Activated naive CD4-positive, alpha-beta T cell (primary cell): ENCODE measurements around the gene LAIR1.
"Not testable (repeated sequence)": the region's sequence is repeated elsewhere in the genome, so short reads cannot be mapped to it uniquely, and the experiment has no call there.

ENCODE experiments used
- DNase-seq, 4 experiments: peaks; one replicate each; lab custom pipeline; 2025; lab: John Stamatoyannopoulos, UW

Gene LAIR1

DNA sequence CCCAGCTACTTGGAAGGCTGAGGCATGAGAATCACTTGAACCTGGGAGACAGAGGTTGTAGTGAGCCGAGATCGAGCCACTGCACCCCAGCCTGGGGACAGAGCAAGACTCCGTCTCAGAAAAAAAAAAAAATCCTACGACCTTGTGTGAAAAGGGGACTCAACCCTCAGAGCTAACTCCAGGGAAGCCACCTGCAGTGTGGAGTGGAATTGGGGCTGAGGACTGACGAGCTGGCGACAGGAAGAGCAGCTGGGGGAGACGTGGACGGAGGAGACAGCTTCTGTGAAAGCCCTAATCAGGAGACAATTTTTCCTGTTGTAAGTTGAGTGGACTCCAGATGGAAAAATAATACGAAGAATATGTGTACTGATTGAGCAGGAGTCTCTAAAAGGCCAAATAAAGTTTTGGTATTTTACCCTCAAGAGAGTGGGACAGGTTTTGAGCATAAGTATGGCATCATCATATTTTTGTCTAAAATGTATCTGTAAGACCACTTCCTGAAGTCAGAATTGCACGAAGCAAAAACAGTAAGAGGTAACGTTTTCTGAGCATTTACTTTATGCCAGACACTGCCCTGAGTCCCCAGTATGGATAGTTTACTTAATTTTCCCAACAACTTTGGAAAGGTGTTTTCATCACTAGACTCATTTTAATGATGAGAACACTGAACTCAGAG is 12.0 kb upstream of the LAIR1 start:
- no peak for DNase-seq

DNA sequence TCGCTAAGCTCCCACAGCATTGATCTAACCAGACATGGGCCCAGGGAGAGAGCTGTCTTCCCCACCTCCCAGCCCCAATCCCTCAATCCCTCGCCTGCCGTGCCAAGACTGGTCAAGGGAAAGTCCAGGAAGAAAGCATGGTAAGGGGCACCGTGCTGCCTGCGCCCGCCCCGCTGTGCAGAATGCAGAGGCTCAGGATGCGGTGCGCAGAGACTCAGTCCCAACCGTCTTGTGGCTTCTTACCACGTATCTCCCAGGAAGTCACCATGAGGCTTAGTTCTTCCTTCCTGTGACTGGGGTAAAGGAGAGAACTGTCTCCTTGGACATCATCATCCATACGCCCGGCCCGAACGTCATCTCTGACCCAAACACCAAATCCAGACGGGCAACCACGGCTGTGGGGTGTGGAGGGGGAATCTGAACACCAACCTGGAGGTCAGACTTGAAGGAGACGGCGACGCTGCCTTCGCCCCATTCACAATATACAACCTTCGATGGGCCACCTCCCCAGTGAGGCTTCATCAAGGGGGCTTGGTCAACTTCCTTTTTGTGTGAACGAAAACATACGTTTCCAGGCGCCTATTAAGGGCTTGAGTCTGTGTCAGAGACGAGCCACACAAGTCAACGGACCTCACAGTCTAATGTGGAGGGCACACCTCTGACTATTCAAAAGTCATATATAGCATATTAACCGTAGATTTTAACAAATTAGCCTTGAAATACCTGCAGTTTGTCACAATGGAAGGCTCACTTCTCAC is 10.6 kb upstream of the LAIR1 start:
- not testable (repeated sequence) for DNase-seq

DNA sequence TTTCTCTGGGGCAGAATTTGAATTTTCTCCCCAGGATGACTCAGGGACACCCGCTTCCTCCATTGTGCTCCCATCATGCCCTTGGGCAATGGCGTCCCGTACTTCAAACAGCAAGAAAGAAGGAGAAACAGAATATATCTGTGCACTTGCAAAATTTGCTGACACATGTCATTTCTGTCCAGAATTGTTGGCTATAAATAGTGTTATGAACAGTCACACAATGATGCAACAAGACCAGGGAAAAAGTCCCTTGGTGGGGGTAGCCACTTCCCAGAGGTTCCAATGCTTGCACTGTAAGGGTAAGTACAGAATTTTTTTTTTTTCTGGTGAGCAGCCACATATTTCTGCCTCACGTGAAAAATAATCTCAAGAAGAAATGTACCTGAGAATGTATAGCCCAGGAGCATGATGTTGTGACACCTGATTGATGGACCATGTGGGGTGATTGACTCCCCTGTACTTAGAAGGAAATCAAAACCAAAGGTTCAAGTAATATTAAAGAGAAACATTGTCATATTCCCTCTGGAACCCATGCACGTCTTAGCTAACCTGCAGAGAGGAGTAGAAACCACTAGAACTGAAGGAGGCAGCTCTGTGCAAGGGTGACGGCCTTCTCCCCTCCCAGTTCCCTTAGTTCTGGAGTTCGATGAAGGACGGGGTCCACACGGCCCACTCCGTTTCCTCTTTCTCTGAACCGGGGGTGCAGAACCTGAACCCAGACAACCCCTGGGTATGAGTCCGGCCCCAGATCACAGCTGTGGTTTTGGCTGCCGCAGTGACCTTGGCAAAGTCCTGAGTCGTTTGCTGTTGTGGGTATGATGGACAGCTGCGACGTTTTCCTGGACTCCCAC is 9.3 kb upstream of the LAIR1 start:
- no peak for DNase-seq

DNA sequence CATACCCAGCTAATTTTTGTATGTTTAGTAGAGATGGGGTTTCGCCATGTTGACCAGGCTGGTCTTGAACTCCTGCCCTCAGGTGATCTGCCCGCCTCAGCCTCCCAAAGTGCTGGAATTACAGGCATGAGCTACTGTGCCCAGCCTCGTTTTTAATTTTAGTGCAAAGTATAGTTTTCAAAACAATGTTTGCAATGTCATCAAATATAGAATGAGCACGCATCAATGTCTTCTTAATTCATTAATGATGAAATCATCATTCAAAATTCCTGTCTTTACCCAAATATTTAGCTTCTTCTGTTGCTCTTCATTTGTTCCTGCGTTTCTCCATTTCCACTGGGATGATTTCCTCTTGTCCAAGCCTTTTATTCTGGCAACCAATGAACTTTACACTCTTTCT is 6.7 kb upstream of the LAIR1 start:
- DNase-seq, result not testable (repeated sequence)

DNA sequence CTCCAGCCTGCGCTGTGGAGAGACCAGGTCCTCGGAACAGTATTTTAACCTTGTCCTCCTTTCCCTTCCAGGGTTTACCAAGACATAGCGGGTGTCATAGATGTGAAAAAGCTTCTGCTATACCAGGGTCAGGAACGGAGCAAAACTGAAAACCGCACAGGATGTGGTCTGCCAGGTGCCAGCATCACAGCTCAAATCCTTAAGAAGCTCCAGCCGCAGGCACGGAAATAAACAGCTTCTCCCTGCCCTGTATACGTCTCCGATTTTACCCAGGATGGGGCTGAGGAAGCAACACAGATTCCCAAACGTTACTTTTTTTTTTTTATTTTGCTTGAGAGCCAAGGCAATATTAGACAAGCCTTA is 5.7 kb upstream of the LAIR1 start:
- DNase-seq, result peak in 2 of 4 experiments; percentile 10 to 11

DNA sequence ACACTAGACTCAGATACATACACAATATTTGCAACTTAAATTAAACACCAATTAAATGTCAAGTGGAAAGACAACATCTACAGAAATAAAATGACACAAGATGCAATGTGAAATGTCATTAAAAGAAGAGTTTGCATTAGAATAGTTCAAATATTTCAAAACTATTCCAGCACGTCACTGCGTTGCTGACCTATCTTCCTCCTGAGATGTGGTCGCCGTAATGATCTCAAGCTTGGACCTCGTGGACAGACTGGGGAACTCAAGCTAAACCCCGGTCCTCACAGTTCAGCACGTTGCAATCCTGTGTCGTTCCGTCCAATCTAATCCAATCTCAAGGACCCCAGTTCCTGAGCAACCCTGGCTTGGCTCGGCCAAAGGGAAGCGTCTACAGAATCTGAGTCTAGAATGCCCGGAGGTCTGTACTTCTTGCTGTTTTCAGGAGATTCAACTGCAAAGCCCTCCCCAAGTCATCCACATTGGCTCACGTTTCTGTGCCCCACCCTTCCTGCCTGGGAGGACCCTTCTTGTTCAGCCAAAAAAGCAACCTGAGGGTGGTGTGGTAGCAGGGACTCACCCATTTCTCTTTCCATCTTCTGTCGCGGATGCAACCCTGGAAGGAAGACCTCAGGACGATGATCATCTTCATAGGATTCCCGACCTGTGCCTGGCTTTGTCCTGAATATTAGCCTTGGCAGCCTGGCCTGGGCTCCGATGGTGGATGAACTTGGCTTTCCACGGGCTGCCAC is 5.1 kb upstream of the LAIR1 start:
- DNase-seq, result not testable (repeated sequence)

DNA sequence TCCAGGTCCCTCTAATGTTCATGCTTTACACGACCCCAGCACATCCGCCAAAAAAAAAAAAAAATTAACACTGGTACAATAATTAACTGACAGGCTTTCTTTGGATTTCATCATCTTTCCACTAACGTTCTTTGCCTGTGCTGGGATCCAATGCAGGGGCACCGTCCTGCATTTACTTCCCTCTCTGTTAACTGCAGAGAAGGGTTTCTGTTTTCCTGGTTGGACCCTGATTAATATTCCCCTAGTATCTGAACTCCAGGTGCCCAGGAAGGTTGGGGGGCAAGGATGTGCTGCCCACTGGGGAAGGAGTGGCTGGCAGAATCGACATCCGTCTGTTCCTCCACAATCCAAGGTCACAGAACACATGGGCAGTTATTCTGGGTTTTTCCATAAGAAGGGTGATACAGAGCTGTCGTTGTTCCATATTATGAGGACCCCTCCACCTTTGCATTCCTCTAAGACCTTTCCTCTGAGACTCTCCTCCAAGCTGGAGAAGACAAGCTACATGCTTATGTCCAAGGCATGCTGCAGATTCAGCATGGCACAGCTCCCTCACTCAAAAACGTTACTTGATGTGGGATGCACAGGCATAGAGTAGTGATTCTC is 4.5 kb upstream of the LAIR1 start:
- no peak for DNase-seq

DNA sequence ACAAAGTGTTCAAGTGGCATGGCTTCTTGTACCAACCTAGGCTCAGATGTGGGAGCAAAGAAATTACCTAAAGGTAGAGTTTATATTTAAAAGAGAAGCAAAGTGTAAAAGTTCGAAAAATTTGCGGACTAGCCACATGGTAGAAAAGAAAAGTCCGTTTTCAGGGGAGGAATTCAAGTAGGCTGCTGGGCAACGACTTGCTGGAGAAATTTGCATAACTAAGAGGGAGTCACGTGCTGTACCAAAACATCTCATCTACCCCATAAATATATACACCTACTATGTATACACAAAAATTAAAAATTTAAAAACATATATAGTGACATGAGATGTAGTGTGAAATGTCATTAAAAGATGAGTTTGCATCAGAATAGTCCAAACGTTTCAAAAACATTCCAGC is 2.1 kb upstream of the LAIR1 start:
- DNase-seq, result no peak

DNA sequence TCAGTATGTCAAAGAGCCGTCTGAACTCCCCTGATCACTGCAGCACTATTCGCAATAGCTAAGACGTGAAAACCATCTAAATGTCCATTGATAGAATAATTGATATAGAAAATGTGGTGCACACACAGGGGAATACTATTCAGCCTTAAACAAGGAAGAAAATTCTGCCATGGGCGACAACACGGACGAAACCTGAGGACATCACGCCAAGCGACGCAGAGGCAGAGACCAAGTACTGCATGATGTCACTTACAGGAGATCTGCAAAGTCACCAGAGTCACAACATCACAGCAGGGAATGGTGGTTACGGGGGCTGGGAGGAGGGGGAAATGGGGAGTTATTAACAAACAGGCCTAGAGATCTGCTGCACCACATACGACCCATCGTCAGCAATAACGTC is 1.1 kb upstream of the LAIR1 start:
- not testable (repeated sequence) for DNase-seq

DNA sequence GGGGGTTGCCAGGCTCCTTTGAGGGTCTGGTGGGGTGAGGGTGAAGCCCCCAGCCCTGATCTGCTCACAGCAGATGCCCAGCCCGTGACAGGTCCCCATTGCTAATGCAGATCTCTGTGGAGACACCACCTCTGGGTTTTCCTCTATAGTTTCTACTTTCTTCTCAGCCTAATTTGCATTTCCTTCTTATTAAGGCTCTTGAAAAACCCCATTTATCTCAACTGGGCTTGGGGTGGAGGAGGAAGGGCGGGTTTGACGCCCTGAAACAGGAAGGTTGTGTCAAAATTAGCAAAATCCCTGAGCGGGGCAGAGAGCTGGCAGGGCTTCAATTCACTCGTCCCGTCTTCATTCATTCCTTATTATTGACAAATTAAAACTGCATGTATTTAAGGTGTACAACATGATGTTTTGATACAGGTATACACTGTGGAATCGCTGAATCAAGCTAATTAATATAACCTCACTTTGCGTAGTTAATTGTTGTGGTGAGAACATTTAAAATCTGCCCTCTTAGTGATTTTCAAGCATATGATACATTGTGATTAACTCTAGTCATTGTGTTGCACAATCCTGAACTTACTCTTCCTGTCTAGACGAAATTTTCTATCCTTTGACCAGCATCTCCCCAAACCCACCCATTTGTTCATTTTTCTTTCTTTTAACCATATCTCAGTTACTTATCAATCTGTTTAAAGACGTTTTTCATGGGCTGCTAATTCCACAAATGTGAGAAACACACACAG is 2.9 kb downstream of the LAIR1 start:
- DNase-seq, result not testable (repeated sequence)

DNA sequence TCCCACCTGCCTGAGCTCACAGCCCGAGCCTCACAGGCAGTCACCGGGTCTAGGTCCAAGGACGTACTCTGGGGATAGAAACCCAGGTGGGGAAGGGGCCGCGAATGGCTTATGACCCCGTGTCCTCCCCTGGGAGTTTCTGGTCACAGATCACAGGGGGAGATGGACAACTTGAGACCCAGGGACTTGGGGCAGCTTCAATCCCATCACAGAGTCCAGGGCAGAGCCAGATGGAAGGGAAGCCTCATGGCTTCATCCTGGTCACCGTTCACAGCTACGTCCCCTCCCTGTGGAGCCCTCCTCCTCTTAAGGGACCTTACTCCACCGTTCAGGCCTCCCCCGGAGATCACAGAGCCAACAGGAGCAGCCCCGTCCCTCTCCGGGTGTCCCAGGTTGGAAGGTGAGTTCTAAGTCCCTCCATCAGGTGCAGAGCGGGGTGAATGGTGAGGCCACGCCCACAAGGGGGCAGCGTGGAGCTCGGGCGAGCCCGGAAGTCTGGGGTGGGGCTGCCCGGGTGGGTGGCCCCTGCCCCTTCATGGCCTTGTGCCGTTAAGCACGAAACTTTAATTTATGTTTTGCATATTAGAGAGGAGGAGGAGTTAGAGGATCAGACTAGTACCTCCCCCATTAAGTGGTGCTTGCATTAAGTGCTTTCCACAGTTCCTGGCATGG is 5.4 kb downstream of the LAIR1 start:
- not testable (repeated sequence) for DNase-seq

DNA sequence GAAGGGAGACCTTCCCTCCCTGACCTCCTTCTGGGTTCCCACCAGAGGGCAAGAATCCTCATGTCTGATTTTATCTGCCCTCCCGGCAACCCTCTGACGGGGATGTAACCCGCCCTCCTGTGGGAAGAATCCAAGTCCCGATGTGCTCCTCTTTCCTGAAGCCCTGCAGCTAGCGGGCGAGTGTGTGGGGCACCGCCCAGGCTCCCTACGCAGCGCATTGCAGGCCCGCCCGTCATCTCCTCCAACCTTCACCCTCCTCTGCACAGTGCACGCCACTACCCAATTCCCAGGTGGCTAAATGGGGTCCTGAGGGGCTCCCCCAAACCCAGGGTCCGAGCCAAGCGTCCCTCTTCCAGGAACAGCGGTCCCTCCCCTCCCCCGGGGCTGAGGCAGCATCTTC is 7.3 kb downstream of the LAIR1 start:
- DNase-seq, result no peak

DNA sequence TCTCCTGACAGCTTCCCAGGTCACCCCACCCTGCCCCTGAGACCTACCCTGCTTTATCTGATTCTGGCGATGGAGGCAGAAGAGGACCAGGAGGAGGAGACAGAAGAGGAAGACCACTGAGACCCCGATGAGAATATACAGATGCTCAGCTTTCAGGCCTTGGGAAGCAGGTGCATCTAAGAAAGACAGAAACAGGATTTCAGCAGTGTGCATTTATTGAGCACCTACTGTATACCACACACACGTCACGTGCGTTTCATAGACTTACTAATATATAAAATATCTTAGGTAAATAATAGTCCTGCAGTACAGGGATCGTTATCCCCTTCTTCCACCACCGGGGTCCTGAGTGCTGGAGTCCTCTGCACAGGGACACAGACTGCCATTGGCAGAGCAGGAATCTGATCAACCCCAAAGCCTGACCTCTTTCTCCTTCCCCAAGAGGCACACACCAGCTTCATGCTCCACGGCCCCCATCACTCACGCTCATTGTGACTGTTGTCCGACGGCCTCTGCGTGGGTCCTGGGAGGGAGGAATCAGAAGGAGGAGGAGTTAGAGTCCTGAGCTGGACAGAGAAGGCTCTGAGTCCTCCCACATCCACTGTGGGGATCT is 8.2 kb downstream of the LAIR1 start:
- DNase-seq, result no peak

DNA sequence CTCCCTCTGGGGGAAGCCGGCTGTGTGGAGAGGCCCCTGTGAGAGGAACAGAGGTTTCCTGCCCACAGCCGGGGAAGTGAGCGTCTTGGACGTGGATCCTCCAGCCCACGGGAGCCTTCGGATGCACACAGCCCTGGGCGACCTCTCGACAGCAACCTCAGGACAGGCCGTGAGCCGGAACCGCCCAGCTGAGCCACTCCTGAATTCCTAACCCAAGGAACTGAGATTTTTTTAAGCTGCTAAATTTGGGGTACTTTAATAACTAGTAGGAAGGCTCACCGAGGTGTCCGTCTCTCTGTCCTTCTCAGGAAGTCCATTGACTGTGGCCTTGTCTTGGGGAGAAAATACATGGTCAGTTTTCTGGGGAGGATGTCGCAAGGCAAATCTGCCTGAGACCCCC is 9.1 kb downstream of the LAIR1 start:
- no peak for DNase-seq

DNA sequence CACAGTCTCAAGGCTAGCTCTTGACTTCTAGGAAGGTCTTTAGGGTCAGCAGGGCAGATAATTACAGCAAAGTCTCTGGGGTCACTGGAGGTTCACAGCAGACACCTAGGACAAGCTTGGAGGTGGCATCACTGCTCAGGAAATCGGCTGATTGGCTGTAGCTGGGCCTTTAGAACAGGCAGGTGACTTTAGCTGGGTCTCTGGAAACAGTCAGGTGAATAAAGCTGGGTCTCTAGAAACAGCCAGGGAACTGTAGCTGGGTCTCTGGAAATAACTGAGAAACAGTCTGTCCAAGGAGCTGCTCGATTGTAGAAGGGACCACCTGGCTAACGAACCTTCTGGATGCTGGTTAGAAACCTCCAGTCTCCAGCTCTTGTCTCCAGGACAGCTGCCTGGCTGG is 10.0 kb downstream of the LAIR1 start:
- DNase-seq, result no peak

DNA sequence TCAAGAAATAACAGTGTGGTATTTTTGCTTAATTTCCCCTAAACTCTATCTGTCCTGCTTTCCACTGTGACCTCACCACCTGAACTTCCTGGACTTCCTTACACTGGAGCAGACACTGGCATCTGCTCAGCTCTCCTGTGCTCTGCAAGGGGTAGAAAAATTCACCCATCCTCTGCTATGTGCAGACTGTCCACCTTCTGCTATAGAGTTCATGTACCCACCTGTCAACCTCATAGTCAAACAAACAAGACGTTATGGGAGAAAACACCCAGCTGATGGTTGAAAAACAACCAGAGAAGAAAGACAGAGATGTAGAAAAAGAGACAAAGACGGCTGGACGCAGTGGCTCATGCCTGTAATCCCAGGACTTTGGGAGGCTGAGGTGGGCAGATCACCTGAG is 12.2 kb downstream of the LAIR1 start:
- DNase-seq, result no peak

DNA sequence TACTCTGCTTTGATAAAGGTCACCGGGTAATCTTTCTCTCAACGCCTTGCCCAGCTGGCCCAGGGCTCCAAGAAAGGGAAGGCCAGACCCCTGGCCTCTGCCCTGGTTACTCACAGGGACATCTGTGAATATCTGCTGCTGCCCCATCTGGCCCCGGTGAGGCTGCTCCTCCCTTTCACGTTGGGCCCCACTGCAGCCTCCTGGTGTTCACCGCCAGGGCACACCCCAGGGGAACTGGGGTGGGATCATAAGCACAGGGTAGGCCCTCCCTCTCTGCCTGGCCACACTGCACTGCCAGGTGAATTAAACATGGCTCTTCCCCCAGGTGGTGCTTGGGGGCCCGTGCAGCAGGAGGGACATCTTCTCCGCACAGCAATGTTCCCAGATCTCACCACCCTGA is 12.7 kb downstream of the LAIR1 start:
- DNase-seq, result no peak

DNA sequence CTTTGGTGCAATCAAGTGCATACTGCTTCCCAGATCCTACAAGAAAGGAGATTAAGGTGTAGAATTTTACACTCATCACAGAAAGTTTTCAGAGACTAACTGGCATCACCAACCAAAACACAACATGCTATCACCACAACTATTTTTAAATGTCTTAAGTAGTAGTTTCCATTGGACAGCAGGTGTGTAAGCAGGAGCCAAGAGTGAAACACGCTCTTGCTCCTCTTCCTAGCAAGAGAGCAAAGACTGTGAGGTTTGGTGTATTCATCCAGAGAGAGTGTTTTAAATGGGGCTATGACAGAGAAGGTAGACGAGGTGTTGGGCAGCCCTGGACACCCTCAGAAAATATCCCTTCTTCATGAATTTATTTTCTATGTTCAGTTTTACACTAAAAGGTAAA is 13.3 kb downstream of the LAIR1 start:
- DNase-seq, result no peak

DNA sequence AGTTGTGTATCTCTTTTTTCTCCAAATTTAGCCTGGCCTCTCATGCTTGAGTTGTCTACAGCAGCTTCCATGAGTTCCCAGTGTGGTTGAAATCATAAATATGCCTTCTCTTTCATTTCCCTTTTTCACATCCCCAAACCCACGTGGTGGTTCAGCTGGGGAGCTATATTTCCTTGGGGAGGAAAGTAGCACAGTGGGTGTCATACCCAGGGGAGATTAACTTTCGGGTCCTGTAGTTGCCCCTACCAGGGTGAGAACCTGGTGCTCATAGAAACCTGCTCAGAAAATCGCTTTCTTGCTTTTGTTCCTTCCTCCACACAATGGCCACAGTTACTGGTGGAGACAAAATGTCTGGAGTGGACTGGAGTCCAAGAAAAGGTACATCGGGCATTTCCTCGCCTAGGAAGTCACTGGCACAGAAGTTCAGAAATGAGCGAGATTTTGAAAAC is 18.8 kb downstream of the LAIR1 start:
- DNase-seq, result no peak

DNA sequence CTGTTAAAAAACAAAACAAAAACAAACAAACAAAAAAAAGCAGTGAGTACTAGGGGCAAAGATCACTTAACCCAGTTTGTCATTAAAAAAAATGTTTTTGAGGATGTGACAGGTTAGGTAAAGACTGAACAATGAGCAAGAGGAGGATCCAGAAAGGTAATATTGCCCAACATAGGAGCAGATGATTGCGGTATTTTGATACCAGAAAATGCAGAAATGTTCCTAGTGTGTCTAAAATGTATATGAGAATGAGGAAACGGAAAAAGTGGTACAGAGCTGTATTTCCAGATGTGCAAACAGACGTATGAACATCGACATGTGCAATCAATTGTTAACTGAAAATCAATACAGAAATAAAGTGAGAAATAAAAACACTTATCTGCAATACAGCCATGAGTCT is 20.9 kb downstream of the LAIR1 start:
- DNase-seq, result no peak
